ENCODE results near the gene RPL28.

DNA sequence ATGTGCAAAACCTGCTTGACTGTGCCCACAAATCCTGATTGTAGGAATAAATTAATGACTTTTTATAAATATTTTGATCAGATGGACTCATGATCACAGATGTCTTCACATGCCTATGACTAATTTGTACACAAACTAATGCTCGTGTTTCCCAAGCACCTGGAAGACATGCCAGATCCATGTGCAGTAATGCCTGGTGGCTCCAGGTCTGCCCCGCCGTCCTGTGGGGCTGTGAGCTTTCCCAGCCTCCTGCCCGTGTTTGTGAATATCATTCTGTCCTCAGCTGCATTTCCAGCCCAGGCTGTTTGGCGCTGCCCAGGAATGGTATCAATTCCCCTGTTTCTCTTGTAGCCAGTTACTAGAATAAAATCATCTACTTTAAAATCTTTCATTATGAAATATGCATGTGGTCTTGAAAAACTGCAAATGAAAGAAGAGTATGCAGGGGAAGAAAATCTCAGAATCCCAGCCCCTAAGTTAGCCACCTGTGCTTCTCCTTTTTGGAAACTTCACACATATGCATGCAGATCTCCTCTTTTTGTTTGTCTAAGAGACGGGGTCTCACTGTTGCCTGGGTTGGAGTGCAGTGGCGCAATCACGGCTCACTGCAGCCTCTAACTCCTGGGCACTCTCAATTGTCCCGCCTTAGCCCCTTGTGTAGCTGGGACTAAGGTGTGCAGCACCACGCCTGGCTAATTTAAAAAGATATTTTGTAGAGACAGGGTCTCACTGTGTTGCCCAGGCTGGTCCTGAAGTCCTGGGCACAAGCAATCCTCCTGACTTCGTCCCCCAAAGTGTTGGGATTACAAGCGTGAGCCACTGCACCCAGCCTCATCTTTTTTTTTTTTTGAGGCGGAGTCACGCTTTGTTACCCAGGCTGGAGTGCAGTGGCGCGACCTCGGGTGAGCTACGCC is 6.2 kb downstream of the RPL28 start:
- TF ChIP-seq ARNT (IDR thresholded peaks at IDR 0.05) (no peak), BHLHE40 (IDR thresholded peaks at IDR 0.05; ENCODE audit: borderline replicate concordance) (no peak), NFRKB (IDR thresholded peaks at IDR 0.05) (no peak), FOXA1 (IDR thresholded peaks at IDR 0.05) (no peak), L3MBTL2 (conservative IDR thresholded peaks at IDR 0.05) (no peak), FOXM1 (IDR thresholded peaks at IDR 0.05; ENCODE audit: borderline replicate concordance) (no peak), FOXK2 (IDR thresholded peaks at IDR 0.05) (no peak), ZNF384 (IDR thresholded peaks at IDR 0.05) (no peak), LEF1 (IDR thresholded peaks at IDR 0.05; ENCODE audit: borderline replicate concordance) (no peak)

Measured in HEK293T (cell line).